DND-41 (cell line): ENCODE measurements around the gene ZC3H15.
"Not testable (repeated sequence)": the region's sequence is repeated elsewhere in the genome, so short reads cannot be mapped to it uniquely, and the experiment has no call there.

ENCODE experiments used
- ATAC-seq: fragments of 200-7000 bp; cut with Tn5 transposase; 3 replicates; pipeline ENCODE4 v1.9.1; 2021; ENCODE audit warnings: low read depth; ENCODE audit not compliant: insufficient read depth
- DNase-seq: peaks from one replicate; pipeline ENCODE4 v3.0.0-alpha.2; 2020
- H2AFZ ChIP-seq: 2 replicates; pipeline ENCODE4 v1.6.0; 2012; ENCODE audit warnings: low read depth, low read length
- H3K27ac ChIP-seq: 2 replicates; pipeline ENCODE4 v1.5.1; 2012; ENCODE audit warnings: low read length, inconsistent platforms
- H3K27me3 ChIP-seq: fragments of 200-600 bp; sonication (generic); 2 replicates; pipeline ENCODE4 v1.6.0; 2012; ENCODE audit warnings: low read length, mild to moderate bottlenecking, inconsistent platforms; ENCODE audit not compliant: insufficient read depth, poor library complexity
- H3K36me3 ChIP-seq: 2 replicates; pipeline ENCODE4 v1.5.1; 2012; ENCODE audit warnings: low read length, inconsistent platforms; ENCODE audit not compliant: insufficient read depth
- H3K4me1 ChIP-seq: 2 replicates; pipeline ENCODE4 v1.5.1; 2012; ENCODE audit warnings: mild to moderate bottlenecking, low read length; ENCODE audit not compliant: insufficient read depth
- H3K4me2 ChIP-seq: 2 replicates; pipeline ENCODE4 v1.6.0; 2012; ENCODE audit warnings: mild to moderate bottlenecking, moderate library complexity, low read length, inconsistent platforms; ENCODE audit not compliant: insufficient read depth
- H3K4me3 ChIP-seq, 2 experiments: fragments of 200-600 bp in 1 of 2; shearing (Covaris generic) in 1 of 2; 2 replicates each; pipeline ENCODE4 v1.5.1; 2012 to 2016; ENCODE audit warnings: inconsistent platforms in 2 of 2, low read length in 2 of 2, mild to moderate bottlenecking in 2 of 2, low read depth in 1 of 2, moderate library complexity in 1 of 2
- H3K79me2 ChIP-seq: 2 replicates; pipeline ENCODE4 v1.6.0; 2012; ENCODE audit warnings: low read length, inconsistent platforms; ENCODE audit not compliant: insufficient read depth
- H3K9ac ChIP-seq: 2 replicates; pipeline ENCODE4 v1.6.0; 2012; ENCODE audit warnings: low read depth, mild to moderate bottlenecking, inconsistent platforms, low read length, moderate library complexity
- H3K9me3 ChIP-seq: 2 replicates; pipeline ENCODE4 v1.5.1; 2012; ENCODE audit warnings: low read length, moderate library complexity, mild to moderate bottlenecking, inconsistent platforms; ENCODE audit not compliant: insufficient read depth, severe bottlenecking
- H4K20me1 ChIP-seq: 2 replicates; pipeline ENCODE4 v1.6.0; 2012; ENCODE audit warnings: low read length; ENCODE audit not compliant: insufficient read depth
- CTCF ChIP-seq: IDR thresholded peaks from 2 replicates; pipeline ENCODE4 v1.5.1; 2012; ENCODE audit warnings: borderline replicate concordance, low read length, moderate library complexity, mild to moderate bottlenecking; ENCODE audit not compliant: poor library complexity, severe bottlenecking; ENCODE audit errors: extremely low read depth
- EZH2 ChIP-seq: IDR thresholded peaks from 3 replicates; pipeline ENCODE4 v1.6.1; 2012; ENCODE audit warnings: borderline replicate concordance, low read depth, mild to moderate bottlenecking, moderate library complexity, low read length, inconsistent platforms; ENCODE audit not compliant: severe bottlenecking

The ZC3H15 gene

GRCh38 chr2:186516396-186516795, 30.3 kb downstream of the ZC3H15 start:
- no peak overlapping the region for H2AFZ ChIP-seq
- TF ChIP-seq CTCF (no peak), EZH2 (no peak)
- H3K4me3 ChIP-seq, result no peak overlapping the region
- peaks cover 57% of the 10 kb centered on the region for H3K36me3 ChIP-seq
- ATAC-seq, result no peak
- no peak overlapping the region for H3K4me2 ChIP-seq
- no peaks in the 10 kb centered on the region for H3K4me1 ChIP-seq
- no peak overlapping the region for H3K27ac ChIP-seq
- no peaks in the 10 kb centered on the region for H3K27me3 ChIP-seq
- H3K9me3 ChIP-seq, result no peaks in the 10 kb centered on the region
- H4K20me1 ChIP-seq, result no peaks in the 10 kb centered on the region; the same call in 1 of the 2 replicates
- H3K9ac ChIP-seq, result no peak overlapping the region
- peaks cover 4% of the 10 kb centered on the region; the same call in 1 of the 2 replicates for H3K79me2 ChIP-seq
- DNase-seq, result no peak

GRCh38 chr2:186517090-186517489, 31.0 kb downstream of the ZC3H15 start:
- H4K20me1 ChIP-seq, result no peaks in the 10 kb centered on the region
- H3K9ac ChIP-seq, result no peak overlapping the region
- no peak for ATAC-seq
- H2AFZ ChIP-seq, result no peak overlapping the region
- H3K4me1 ChIP-seq, result no peaks in the 10 kb centered on the region
- no peaks in the 10 kb centered on the region for H3K27me3 ChIP-seq
- H3K36me3 ChIP-seq, result peaks cover 50% of the 10 kb centered on the region
- H3K4me2 ChIP-seq, result no peak overlapping the region
- H3K4me3 ChIP-seq, result no peak overlapping the region
- no peak for DNase-seq
- no peak for TF ChIP-seq CTCF
- TF ChIP-seq EZH2, result no peak
- H3K79me2 ChIP-seq, result 0 out of 2 replicates have a peak, but pooled peaks cover 4% of the 10 kb centered on the region
- H3K9me3 ChIP-seq, result no peaks in the 10 kb centered on the region
- no peak overlapping the region for H3K27ac ChIP-seq

- H3K9me3 ChIP-seq, result no peaks in the 10 kb centered on the region
- DNase-seq (no peak), ATAC-seq (no peak)
- H3K4me1 ChIP-seq, result no peaks in the 10 kb centered on the region
- peaks cover 39% of the 10 kb centered on the region for H3K36me3 ChIP-seq
- no peak overlapping the region for H3K4me2 ChIP-seq
- 0 out of 2 replicates have a peak, but pooled peaks cover 4% of the 10 kb centered on the region for H3K79me2 ChIP-seq
- H3K9ac ChIP-seq, result no peak overlapping the region
- H4K20me1 ChIP-seq, result no peaks in the 10 kb centered on the region
- H3K4me3 ChIP-seq, result no peak overlapping the region
- no peak overlapping the region for H3K27ac ChIP-seq
- no peaks in the 10 kb centered on the region for H3K27me3 ChIP-seq
- no peak overlapping the region for H2AFZ ChIP-seq
- TF ChIP-seq EZH2 (no peak), CTCF (no peak)
Observed at GRCh38 chr2:186518291-186518690, 32.2 kb downstream of the ZC3H15 start.

GRCh38 chr2:186518945-186519344, 32.9 kb downstream of the ZC3H15 start:
- Histone ChIP-seq H2AFZ (no peak overlapping the region), H3K4me1 (no peaks in the 10 kb centered on the region), H3K9ac (no peak overlapping the region), H3K27ac (no peak overlapping the region), H3K27me3 (no peaks in the 10 kb centered on the region), H3K79me2 (no peaks in the 10 kb centered on the region), H3K4me3 (no peak overlapping the region), H4K20me1 (no peaks in the 10 kb centered on the region), H3K9me3 (no peaks in the 10 kb centered on the region), H3K36me3 (peaks cover 35% of the 10 kb centered on the region), H3K4me2 (no peak overlapping the region)
- no peak for TF ChIP-seq CTCF
- TF ChIP-seq EZH2, result no peak
- ATAC-seq (no peak), DNase-seq (no peak)

GRCh38 chr2:186521570-186522153, 35.6 kb downstream of the ZC3H15 start:
- not testable (repeated sequence) for H2AFZ ChIP-seq, DNase-seq, H3K79me2 ChIP-seq, H3K4me2 ChIP-seq, H3K27me3 ChIP-seq, ATAC-seq, H3K27ac ChIP-seq, H3K4me3 ChIP-seq, H4K20me1 ChIP-seq, H3K9me3 ChIP-seq, H3K4me1 ChIP-seq, H3K9ac ChIP-seq
- peaks cover 26% of the 10 kb centered on the region for H3K36me3 ChIP-seq
